Endodermal cell (in vitro differentiated cells): ENCODE data around the gene DAP. TPM values are rescaled to one million over a fixed set of nuclear protein-coding genes. Genes with fewer than 3 reads are reported as not detected.
A peak's percentile ranks its signal among the peaks of the same experiment; 100 is the strongest.

ENCODE experiments used
- DNase-seq: peaks from one replicate; pipeline ENCODE4 v3.0.0-alpha.2; 2017
- H3K27ac ChIP-seq: 2 replicates; pipeline ENCODE4 v1.5.1; 2013; ENCODE audit warnings: mild to moderate bottlenecking, low read depth, low read length, moderate library complexity
- H3K27me3 ChIP-seq: 2 replicates; pipeline ENCODE4 v1.6.1; 2013; ENCODE audit warnings: mild to moderate bottlenecking, low read length, moderate library complexity; ENCODE audit not compliant: insufficient read depth, control insufficient read depth, poor library complexity, severe bottlenecking
- H3K36me3 ChIP-seq: 2 replicates; pipeline ENCODE4 v1.7.0; 2013; ENCODE audit warnings: mild to moderate bottlenecking, low read length, moderate library complexity; ENCODE audit not compliant: control insufficient read depth, insufficient read depth
- H3K4me1 ChIP-seq: one replicate; pipeline ENCODE4 v1.7.0; 2013; ENCODE audit warnings: low read length; ENCODE audit not compliant: control insufficient read depth, insufficient read depth
- H3K4me3 ChIP-seq: 2 replicates; pipeline ENCODE4 v1.5.1; 2013; ENCODE audit warnings: mild to moderate bottlenecking, low read length, moderate library complexity
- H3K9ac ChIP-seq: 2 replicates; pipeline ENCODE4 v1.6.1; 2013; ENCODE audit warnings: mild to moderate bottlenecking, low read length, moderate library complexity; ENCODE audit not compliant: poor library complexity, severe bottlenecking; ENCODE audit errors: extremely low read depth
- H3K9me3 ChIP-seq: 2 replicates; pipeline ENCODE4 v1.6.1; 2013; ENCODE audit warnings: mild to moderate bottlenecking, low read length, moderate library complexity; ENCODE audit not compliant: control insufficient read depth
- H3K27ac Mint-ChIP-seq: 2 replicates; pipeline ENCODE4 v1.8.0; 2020; ENCODE audit warnings: mixed read lengths
- H3K27me3 Mint-ChIP-seq: 2 replicates; pipeline ENCODE4 v1.8.0; 2021; ENCODE audit warnings: mild to moderate bottlenecking, mixed read lengths; ENCODE audit not compliant: insufficient read depth
- H3K36me3 Mint-ChIP-seq: 2 replicates; pipeline ENCODE4 v1.8.0; 2020; ENCODE audit warnings: low read depth, mixed read lengths
- H3K4me1 Mint-ChIP-seq: 2 replicates; pipeline ENCODE4 v1.8.0; 2020; ENCODE audit warnings: mixed read lengths
- H3K4me3 Mint-ChIP-seq: 2 replicates; pipeline ENCODE4 v1.8.0; 2020; ENCODE audit warnings: mild to moderate bottlenecking, moderate library complexity, mixed read lengths
- H3K9me3 Mint-ChIP-seq: 2 replicates; pipeline ENCODE4 v1.8.0; 2020; ENCODE audit warnings: mild to moderate bottlenecking, mixed read lengths
- CTCF ChIP-seq: fragments of 200-600 bp; sonication (generic); conservative IDR thresholded peaks from 2 replicates; pipeline ENCODE4 v1.5.0; 2021; ENCODE audit warnings: antibody characterized with exemption, mild to moderate bottlenecking
- WGBS, 2 experiments: methylation state at CpG; one replicate each; pipeline versions ENCODE4 v1.1.5 to v1.1.7; 2013; ENCODE audit warnings: missing lambda C conversion rate in 2 of 2, mixed read lengths in 1 of 2; ENCODE audit not compliant: insufficient coverage in 1 of 2, insufficient read length in 1 of 2; 5-methylcytosine and 5-hydroxymethylcytosine counted together
- total RNA-seq, 2 donors: library from RNA; stranded (reverse); fragmentation: NEBNext Ultra II Directional in 1 of 2; extraction: Animal tissue kit (Norgen Biotek cat#: 25700) in 1 of 2; gene quantifications; 2 replicates in 1 of 2; 3 replicates in 1 of 2; pipeline ENCODE4 v1.2.1, GENCODE V29; 2021

Gene DAP
- total RNA-seq, 2 donors from 2014 or later, result 77.7 to 106 TPM

GRCh38 chr5:10702040-10702629, 58.9 kb downstream of the DAP start:
- Histone ChIP-seq H3K9ac (peak overlapping the region; percentile 23), H3K9me3 (no peaks in the 10 kb centered on the region), H3K36me3 (peaks cover 7% of the 10 kb centered on the region), H3K4me1 (peaks cover 9% of the 10 kb centered on the region), H3K4me3 (no peak overlapping the region), H3K27me3 (no peaks in the 10 kb centered on the region), H3K27ac (no peak overlapping the region)
- 93 to 98% methylated on average over 9 of the region's 9 CpGs for WGBS, 2 experiments
- Mint-ChIP-seq H3K27me3 (no peaks in the 10 kb centered on the region), H3K36me3 (peaks cover 3% of the 10 kb centered on the region), H3K4me3 (no peak overlapping the region), H3K27ac (peak overlapping the region; percentile 87), H3K4me1 (peaks cover 40% of the 10 kb centered on the region), H3K9me3 (no peaks in the 10 kb centered on the region)
- no peak for TF ChIP-seq CTCF
- no peak for DNase-seq

GRCh38 chr5:10701567-10702039, 59.4 kb downstream of the DAP start:
- Mint-ChIP-seq H3K9me3 (no peaks in the 10 kb centered on the region), H3K36me3 (peaks cover 3% of the 10 kb centered on the region), H3K27ac (no peak overlapping the region), H3K4me3 (no peak overlapping the region), H3K27me3 (no peaks in the 10 kb centered on the region), H3K4me1 (peaks cover 34% of the 10 kb centered on the region)
- Histone ChIP-seq H3K27me3 (no peaks in the 10 kb centered on the region), H3K9me3 (no peaks in the 10 kb centered on the region), H3K9ac (no peak overlapping the region), H3K27ac (no peak overlapping the region), H3K4me3 (no peak overlapping the region), H3K4me1 (peaks cover 9% of the 10 kb centered on the region), H3K36me3 (peaks cover 7% of the 10 kb centered on the region)
- 55 to 59% methylated on average over 6 of the region's 6 CpGs for WGBS, 2 experiments
- DNase-seq, result peak; percentile 78
- peak; percentile 88 for TF ChIP-seq CTCF

- no peak for TF ChIP-seq CTCF
These were observed 60.5 kb downstream of the DAP start for GRCh38 chr5:10700516-10700915.

More at GRCh38 chr5:10700516-10700915, 60.5 kb downstream of the DAP start:
- Histone ChIP-seq H3K27me3 (no peaks in the 10 kb centered on the region), H3K4me3 (no peak overlapping the region), H3K27ac (no peak overlapping the region), H3K9me3 (no peaks in the 10 kb centered on the region), H3K36me3 (peaks cover 6% of the 10 kb centered on the region), H3K9ac (no peak overlapping the region), H3K4me1 (peaks cover 9% of the 10 kb centered on the region)
- Mint-ChIP-seq H3K4me3 (no peak overlapping the region), H3K27me3 (no peaks in the 10 kb centered on the region), H3K4me1 (peaks cover 27% of the 10 kb centered on the region), H3K27ac (no peak overlapping the region), H3K9me3 (no peaks in the 10 kb centered on the region), H3K36me3 (peaks cover 3% of the 10 kb centered on the region)
- WGBS, 2 experiments, result 94 to 97% methylated on average over 7 of the region's 7 CpGs
- no peak for DNase-seq
